Epithelial cell of umbilical artery (primary cell): ENCODE data around the gene PRKAR1B. TPM values are rescaled to one million over a fixed set of nuclear protein-coding genes. Genes with fewer than 3 reads are reported as not detected.

Experiments
- total RNA-seq: library from RNA; depleted of rRNA; stranded (reverse); fragments of >200 nt; gene quantifications from 2 replicates; pipeline ENCODE4 v1.2.3, GENCODE V29; 2014

PRKAR1B gene
- 14.6 and 20.5 TPM in 2 replicates for total RNA-seq

DNA sequence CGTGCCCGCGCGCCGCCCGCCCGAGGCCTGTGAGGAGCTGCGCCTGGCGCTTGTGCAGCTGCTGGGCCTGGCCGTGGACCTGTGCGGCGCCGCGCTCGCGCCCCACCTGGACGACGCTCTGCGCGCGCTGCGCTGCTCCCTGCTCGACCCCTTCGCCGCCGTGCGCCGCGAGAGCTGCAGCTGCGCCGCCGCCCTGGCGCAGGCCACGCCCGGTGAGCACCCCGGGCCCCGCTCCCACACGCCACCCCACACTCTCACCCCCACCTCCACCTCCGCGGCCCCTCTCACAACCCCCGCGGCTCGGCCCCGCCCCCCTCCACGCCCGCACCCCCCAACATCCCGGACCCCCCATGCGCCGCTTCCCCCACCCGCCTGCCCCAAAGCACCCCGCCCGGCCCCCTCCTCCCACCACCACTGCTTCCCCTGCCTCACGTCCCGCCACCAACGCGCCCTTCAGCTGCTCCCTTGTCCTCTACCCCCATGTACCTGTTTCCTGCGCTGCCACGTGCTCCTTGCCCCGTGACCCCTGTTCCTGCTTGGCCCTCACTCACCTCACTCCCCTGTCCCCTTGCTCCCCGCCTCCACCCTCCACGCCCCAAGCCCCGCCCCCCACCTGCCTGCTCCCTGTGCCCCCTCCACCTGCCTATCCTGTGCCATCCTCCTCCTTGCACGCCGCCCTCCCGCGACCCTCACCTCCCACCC is at the start of gene PRKAR1B:
Gene PRKAR1B, minus strand, starts transcription at position 178 of the 702 bp plus-strand sequence. CDS start 15,776 bp downstream, outside the sequence.

DNA sequence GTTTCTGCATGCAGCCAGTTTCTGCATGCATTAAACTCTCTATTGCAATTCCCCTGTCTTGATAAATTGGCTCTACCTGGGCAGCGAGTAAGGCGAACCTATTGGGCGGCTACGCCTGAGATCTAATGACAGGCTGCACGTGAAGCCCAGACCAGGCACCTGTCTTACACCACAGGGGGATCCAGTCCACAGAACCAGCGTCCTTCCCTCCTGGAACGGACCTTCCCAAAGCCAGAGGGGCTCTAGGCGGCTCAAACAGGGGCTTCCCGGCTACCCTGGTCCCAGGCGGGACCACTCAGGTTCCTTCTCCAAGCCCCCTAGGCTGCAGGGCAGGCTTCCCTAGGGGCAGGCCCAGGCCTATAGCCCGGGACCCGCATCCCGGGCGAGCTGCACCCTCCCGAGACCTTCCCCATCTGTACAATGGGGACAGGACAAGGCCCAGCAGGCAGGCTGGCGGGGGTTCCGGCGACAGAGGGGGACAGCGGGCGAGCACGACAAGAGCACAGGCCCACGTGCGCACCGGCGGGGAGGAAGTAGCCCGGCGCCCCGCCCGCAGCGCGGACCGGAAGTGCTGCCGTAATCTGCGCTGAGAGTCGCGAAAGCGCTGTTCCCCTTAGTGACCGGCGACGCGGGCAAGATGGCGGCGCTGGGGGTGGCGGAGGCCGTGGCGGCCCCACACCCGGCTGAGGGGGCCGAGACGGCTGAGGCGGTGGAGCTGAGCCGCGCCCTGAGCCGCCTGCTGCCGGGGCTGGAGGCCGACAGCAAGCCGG is 812 bp downstream of the PRKAR1B start, which contains the start of gene DNAAF5:
Gene DNAAF5, plus strand, starts transcription at position 616 of the 770 bp plus-strand sequence. Its CDS starts 22 bp downstream, at position 638.

DNA sequence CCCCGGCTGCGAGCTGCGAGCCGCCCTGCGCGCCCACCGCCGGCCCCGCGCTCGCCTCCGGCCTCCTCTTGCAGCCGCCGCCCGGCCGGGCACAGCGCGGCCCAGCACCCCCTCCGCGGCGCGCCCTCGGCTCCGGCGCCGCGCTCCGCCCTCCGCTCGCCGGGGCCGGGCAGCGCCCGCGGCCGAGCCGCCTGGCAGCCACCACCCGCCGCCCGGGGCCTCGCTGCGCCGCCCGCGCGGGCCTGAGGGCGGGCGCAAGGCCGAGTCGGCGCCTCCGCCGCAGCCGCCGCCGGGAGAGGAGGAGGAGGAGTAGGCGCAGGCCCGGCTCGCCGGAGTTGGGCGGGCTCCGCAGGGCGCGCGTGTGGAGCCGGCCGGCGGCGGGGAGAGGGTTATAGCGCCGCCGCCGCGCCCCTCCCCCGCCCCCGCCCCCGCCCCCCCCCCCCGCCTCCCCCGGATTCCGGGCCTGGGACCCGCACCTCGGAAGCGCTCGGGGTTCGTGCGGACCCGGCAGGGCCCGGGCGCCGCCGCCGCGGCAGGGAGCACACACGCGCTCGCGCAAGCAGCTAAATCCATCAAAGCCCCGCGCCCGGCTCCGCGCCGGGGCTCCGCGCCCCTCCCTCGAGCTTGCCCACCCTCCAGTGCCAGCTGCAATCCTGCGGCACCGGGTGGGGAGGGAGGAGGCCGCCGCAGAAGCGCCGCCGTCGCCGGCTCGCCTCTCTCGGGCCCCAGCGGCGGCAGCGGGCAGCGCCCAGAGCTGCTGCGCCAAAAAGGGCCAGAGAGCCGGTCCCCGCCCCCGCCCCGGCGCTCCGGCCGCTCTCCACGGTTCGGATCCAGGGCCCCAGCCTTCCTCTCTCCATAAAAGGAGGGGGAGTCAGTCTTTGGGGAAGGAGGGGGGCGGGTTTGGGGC is 207.3 kb downstream of the PRKAR1B start, which contains the start of gene PDGFA:
Gene PDGFA, minus strand, starts transcription at position 363 of the 907 bp plus-strand sequence. CDS start 845 bp downstream, outside the sequence.

Other genes with a start within 250 kb of the PRKAR1B start
- gene PDGFA, start 207.4 kb downstream of the PRKAR1B start, total RNA-seq: 76.7 and 91.9 TPM in 2 replicates
- gene DNAAF5, start 582 bp downstream of the PRKAR1B start, total RNA-seq: 15.5 and 15.9 TPM in 2 replicates
- 96.5 and 148 TPM in 2 replicates for gene SUN1, start 105.2 kb upstream of the PRKAR1B start, total RNA-seq
- gene GET4, start 149.3 kb upstream of the PRKAR1B start, total RNA-seq: 31.0 and 33.1 TPM in 2 replicates
- 0.91 and 1.6 TPM in 2 replicates for gene ADAP1, start 227.4 kb upstream of the PRKAR1B start, total RNA-seq
- gene COX19, start 248.3 kb upstream of the PRKAR1B start, total RNA-seq: 8.4 and 9.1 TPM in 2 replicates